A549 (cell line): ENCODE data around the gene TTC28. TPM values are rescaled to one million over a fixed set of nuclear protein-coding genes. Genes with fewer than 3 reads are reported as not detected.

Source experiments
- ATAC-seq, 2 experiments: fragments of 200-7000 bp in 1 of 2; fragments of >200 bp in 1 of 2; cut with Nextera tagmentation in 1 of 2; cut with Tn5 transposase in 1 of 2; 3 replicates each; pipeline versions ENCODE4 v1.8.0 to v1.9.1; 2018 to 2020; ENCODE audit warnings: mild to moderate bottlenecking in 1 of 2, moderate library complexity in 1 of 2
- CTCF ChIA-PET: fragments of 300-600 bp; sonication (Branson Sonifier 250); formaldehyde crosslinking; extraction: SDS; loops from one replicate; lab custom pipeline; 2021; ENCODE audit warnings: antibody characterized with exemption, inconsistent platforms; lab: Yijun Ruan, JAX
- POLR2A ChIA-PET: fragments of 350-600 bp; formaldehyde crosslinking; extraction: SDS; loops from one replicate; lab custom pipeline; 2021; ENCODE audit warnings: antibody characterized with exemption, inconsistent platforms; lab: Yijun Ruan, JAX
- DNase-seq, 2 experiments: peaks; one replicate each; pipeline versions ENCODE4 v3.0.0 to v3.0.0-alpha.2; 2011 to 2016; ENCODE audit warnings: low read depth in 1 of 2, low spot score in 1 of 2
- FAIRE-seq: peaks from 2 replicates; lab custom pipeline; 2011; peaks lifted over from hg19 to GRCh38; lab: Jason Lieb, UNC
- H3K27ac ChIP-seq, 2 experiments: fragments of >200 bp; sonication (Bioruptor Twin); formaldehyde crosslinking; 3 replicates each; pipeline ENCODE4 v1.5.1; 2016 to 2017
- H3K4me1 ChIP-seq: fragments of >200 bp; sonication (Bioruptor Twin); formaldehyde crosslinking; 3 replicates; pipeline ENCODE4 v1.6.1; 2016
- H3K4me2 ChIP-seq: fragments of >200 bp; sonication (Bioruptor Twin); formaldehyde crosslinking; 3 replicates; pipeline ENCODE4 v1.6.1; 2016
- H3K4me3 ChIP-seq: fragments of >200 bp; sonication (Bioruptor Twin); formaldehyde crosslinking; 3 replicates; pipeline ENCODE4 v1.5.1; 2016
- H3K9me3 ChIP-seq: fragments of >200 bp; sonication (Bioruptor Twin); formaldehyde crosslinking; 3 replicates; pipeline ENCODE4 v1.6.1; 2016
- BCL3 ChIP-seq: fragments of >200 bp; sonication (Bioruptor Twin); formaldehyde crosslinking; IDR thresholded peaks from 3 replicates; pipeline ENCODE4 v1.6.1; 2016
- CBX8 ChIP-seq: fragments of 200-600 bp; sonication (generic); IDR thresholded peaks from 2 replicates; pipeline ENCODE4 v1.6.1; 2016
- CTCF ChIP-seq: fragments of >200 bp; sonication (Bioruptor Twin); formaldehyde crosslinking; IDR thresholded peaks from 3 replicates; pipeline ENCODE4 v1.5.1; 2016
- EHF ChIP-seq: fragments of 250-450 bp; sonication (Bioruptor Pico); IDR thresholded peaks from 2 replicates; pipeline ENCODE4 v1.5.0; 2020; ENCODE audit warnings: mild to moderate bottlenecking
- EP300 ChIP-seq, 2 experiments: fragments of >200 bp; sonication (Bioruptor Twin); formaldehyde crosslinking; IDR thresholded peaks; 2 replicates in 1 of 2; 3 replicates in 1 of 2; pipeline ENCODE4 v1.6.1; 2016 to 2017
- FOSB ChIP-seq: fragments of 250-450 bp; sonication (Bioruptor Pico); IDR thresholded peaks from 2 replicates; pipeline ENCODE4 v1.5.0; 2020; ENCODE audit warnings: mild to moderate bottlenecking, moderate library complexity
- FOSL2 ChIP-seq, 2 experiments: fragments of 450-650 bp in 1 of 2; fragments of >200 bp in 1 of 2; sonication (Bioruptor Twin) in 1 of 2; formaldehyde crosslinking; IDR thresholded peaks; 2 replicates each; pipeline versions ENCODE4 v1.5.0 to v1.6.1; 2016 to 2020; ENCODE audit warnings: mild to moderate bottlenecking in 1 of 2, moderate library complexity in 1 of 2
- GATA3 ChIP-seq: IDR thresholded peaks from 2 replicates; pipeline ENCODE4 v1.6.1; 2012; ENCODE audit warnings: borderline replicate concordance
- HES2 ChIP-seq: fragments of >200 bp; sonication (Bioruptor Twin); formaldehyde crosslinking; IDR thresholded peaks from 2 replicates; pipeline ENCODE4 v1.6.1; 2016
- HOXA7 ChIP-seq: fragments of 250-450 bp; sonication (Bioruptor Pico); IDR thresholded peaks from 2 replicates; pipeline ENCODE4 v1.5.0; 2020; ENCODE audit warnings: mild to moderate bottlenecking, moderate library complexity
- HOXB13 ChIP-seq: fragments of 250-450 bp; sonication (Bioruptor Pico); IDR thresholded peaks from 2 replicates; pipeline ENCODE4 v1.5.0; 2020; ENCODE audit warnings: low read depth, mild to moderate bottlenecking, moderate library complexity
- KDM5A ChIP-seq: fragments of 200-600 bp; sonication (generic); IDR thresholded peaks from 2 replicates; pipeline ENCODE4 v1.6.1; 2016; ENCODE audit warnings: antibody characterized with exemption, mild to moderate bottlenecking
- NFE2L2 ChIP-seq: fragments of 150-350 bp; conservative IDR thresholded peaks from 2 replicates; pipeline ENCODE4 v1.6.1; 2014; ENCODE audit warnings: low read length
- NPAS2 ChIP-seq: fragments of 250-450 bp; sonication (Bioruptor Pico); IDR thresholded peaks from 2 replicates; pipeline ENCODE4 v1.8.0; 2022; ENCODE audit warnings: mild to moderate bottlenecking, moderate library complexity, borderline replicate concordance
- NR3C1 ChIP-seq: fragments of >200 bp; sonication (Bioruptor Twin); formaldehyde crosslinking; IDR thresholded peaks from 3 replicates; pipeline ENCODE4 v1.6.1; 2017
- PBX3 ChIP-seq: IDR thresholded peaks from 2 replicates; pipeline ENCODE4 v1.6.1; 2012
- PHF8 ChIP-seq: fragments of 200-600 bp; sonication (generic); IDR thresholded peaks from 2 replicates; pipeline ENCODE4 v1.6.1; 2016; ENCODE audit warnings: low read depth, mild to moderate bottlenecking, antibody characterized with exemption, moderate library complexity, borderline replicate concordance
- RAD21 ChIP-seq, 2 experiments: fragments of >200 bp in 1 of 2; sonication (Bioruptor Twin) in 1 of 2; formaldehyde crosslinking in 1 of 2; IDR thresholded peaks in 1 of 2; conservative IDR thresholded peaks in 1 of 2; 2 replicates in 1 of 2; 3 replicates in 1 of 2; pipeline ENCODE4 v1.6.1; 2012 to 2018; ENCODE audit warnings: inconsistent platforms in 1 of 2
- RARB ChIP-seq: fragments of 250-450 bp; sonication (Bioruptor Pico); IDR thresholded peaks from 2 replicates; pipeline ENCODE4 v1.8.0; 2021; ENCODE audit warnings: mild to moderate bottlenecking, moderate library complexity
- RNF2 ChIP-seq: fragments of 200-600 bp; sonication (generic); IDR thresholded peaks from 2 replicates; pipeline ENCODE4 v1.6.1; 2016; ENCODE audit warnings: low read depth, mild to moderate bottlenecking, antibody characterized with exemption, moderate library complexity, borderline replicate concordance
- SMC3 ChIP-seq: fragments of >200 bp; sonication (Bioruptor Twin); formaldehyde crosslinking; IDR thresholded peaks from 3 replicates; pipeline ENCODE4 v1.6.1; 2018; ENCODE audit warnings: inconsistent platforms
- TP53 ChIP-seq: fragments of 250-450 bp; sonication (Bioruptor Pico); IDR thresholded peaks from 2 replicates; pipeline ENCODE4 v1.5.0; 2021; ENCODE audit warnings: mild to moderate bottlenecking, moderate library complexity
- USF2 ChIP-seq: fragments of 450-650 bp; IDR thresholded peaks from 2 replicates; pipeline ENCODE4 v1.6.1; 2014; ENCODE audit warnings: antibody characterized with exemption
- WGBS: methylation state at CpG from one replicate; pipeline ENCODE4 v1.1.6; 2017; ENCODE audit errors: missing lambda C conversion rate; 5-methylcytosine and 5-hydroxymethylcytosine counted together
- polyA plus RNA-seq, 4 experiments: library from polyadenylated mRNA; depleted of rRNA in 3 of 4; stranded (reverse); fragments of >200 nt; fragmentation: RNase III in 1 of 4; extraction: RNeasy Plus Mini Kit Qiagen cat#74134 plus additional on column Dnase treatment in 1 of 4; gene quantifications; 2 replicates in 3 of 4; 3 replicates in 1 of 4; pipeline ENCODE4 v1.2.3, GENCODE V29; 2011 to 2017

The TTC28 gene
- polyA plus RNA-seq, 2 of the 4 experiments (the other 2 are of a cell fraction) = 2.6 to 3.8 TPM

GRCh38 chr22:28019360-28019759 lies 660.3 kb downstream of the TTC28 start:
- no peak overlapping the region for H3K27ac ChIP-seq
- peaks cover 8% of the 10 kb centered on the region; the same call in 1 of the 3 replicates for H3K4me1 ChIP-seq
- no peak overlapping the region for H3K4me2 ChIP-seq
- no peak for TF ChIP-seq HOXA7 (CRISPR knock-in tag)
- no peak for TF ChIP-seq HOXB13 (CRISPR knock-in tag)
- no peak for TF ChIP-seq USF2
- no peak for TF ChIP-seq NPAS2
- no peak for TF ChIP-seq FOSB (CRISPR knock-in tag)
- no peak for TF ChIP-seq CTCF
- no peak for DNase-seq
- ATAC-seq = no peak; a peak in 1 of 6 replicates
- H3K4me3 ChIP-seq = no peak overlapping the region
- ChIA-PET POLR2A (no interaction called here), CTCF (interaction anchor here (0.5 to 3.1 kb wide), 19 partner anchors 9 to 1237 kb away, joined by 3 to 22 read pairs (median 5); no protein-coding TSS in a partner anchor)
- WGBS = 76% methylated on average over 3 of the region's 8 CpGs
- no peak for FAIRE-seq
- H3K9me3 ChIP-seq = no peaks in the 10 kb centered on the region

GRCh38 chr22:28018461-28018927 lies 661.1 kb downstream of the TTC28 start:
- ATAC-seq (no peak), FAIRE-seq (no peak), DNase-seq (no peak)
- no peak overlapping the region for H3K27ac ChIP-seq
- peaks cover 8% of the 10 kb centered on the region; the same call in 1 of the 3 replicates for H3K4me1 ChIP-seq
- ChIA-PET POLR2A (no interaction called here), CTCF (interaction anchor here (1.0 to 2.6 kb wide), 6 partner anchors 8 to 1227 kb away, joined by 3 to 22 read pairs (median 8); no protein-coding TSS in a partner anchor)
- H3K4me3 ChIP-seq = no peak overlapping the region
- WGBS = 93% methylated on average over 7 of the region's 8 CpGs
- no peak overlapping the region for H3K4me2 ChIP-seq
- no peaks in the 10 kb centered on the region for H3K9me3 ChIP-seq
- no peak for TF ChIP-seq PBX3
- no peak for TF ChIP-seq HOXA7 (CRISPR knock-in tag)
- no peak for TF ChIP-seq PHF8
- TF ChIP-seq EP300 (IDR thresholded peaks at IDR 0.05) = no peak
- no peak for TF ChIP-seq HES2
- TF ChIP-seq NFE2L2 = no peak
- TF ChIP-seq RAD21 (conservative IDR thresholded peaks at IDR 0.05 in 1 of 2, IDR thresholded peaks at IDR 0.05 in 1 of 2) = no peak
- TF ChIP-seq CBX8 = no peak
- TF ChIP-seq SMC3 = no peak
- TF ChIP-seq RARB (CRISPR knock-in tag) = no peak
- no peak for TF ChIP-seq RNF2
- no peak for TF ChIP-seq GATA3
- no peak for TF ChIP-seq NR3C1
- no peak for TF ChIP-seq TP53 (CRISPR knock-in tag)
- no peak for TF ChIP-seq EHF (CRISPR knock-in tag)
- TF ChIP-seq KDM5A = no peak
- no peak for TF ChIP-seq BCL3
- no peak for TF ChIP-seq FOSL2 (IDR thresholded peaks at IDR 0.05)
- no peak for TF ChIP-seq FOSL2 (CRISPR knock-in tag; IDR thresholded peaks at IDR 0.05)
